Thyroid gland (tissue), 4 donors: ENCODE data around the gene CNTN3. TPM values are rescaled to one million over a fixed set of nuclear protein-coding genes. Genes with fewer than 3 reads are reported as not detected.

ENCODE experiments used
- DNase-seq, 2 donors: peaks; one replicate each; pipeline ENCODE4 v3.0.0-alpha.2; 2019
- H3K27ac ChIP-seq, 3 donors: fragments of 200-600 bp; sonication (generic); 1 replicate in 2 of 3; 2 replicates in 1 of 3; pipeline ENCODE4 v1.5.1; 2016 to 2019; ENCODE audit warnings: mild to moderate bottlenecking in 1 of 3, moderate library complexity in 1 of 3
- H3K27me3 ChIP-seq: fragments of 200-600 bp; sonication (generic); one replicate; pipeline ENCODE4 v1.5.1; 2019
- H3K36me3 ChIP-seq, 2 donors: fragments of 200-600 bp; sonication (generic); one replicate each; pipeline ENCODE4 v1.5.1; 2016 to 2019
- H3K4me1 ChIP-seq, 2 donors: fragments of 200-600 bp; sonication (generic); one replicate each; pipeline ENCODE4 v1.5.1; 2017 to 2019
- H3K4me3 ChIP-seq, 3 donors: fragments of 200-600 bp; sonication (generic); replicated peaks in 1 of 3; 1 replicate in 2 of 3; 2 replicates in 1 of 3; pipeline ENCODE4 v1.5.1; 2016; ENCODE audit warnings: mild to moderate bottlenecking in 1 of 3
- H3K9me3 ChIP-seq: fragments of 200-600 bp; sonication (generic); one replicate; pipeline ENCODE4 v1.5.1; 2017
- POLR2A ChIP-seq, 2 donors: fragments of 450-650 bp; IDR thresholded peaks; one replicate each; pipeline ENCODE4 v1.6.1; 2017; ENCODE audit warnings: antibody characterized with exemption in 2 of 2, mild to moderate bottlenecking in 2 of 2, moderate library complexity in 1 of 2
- WGBS, 2 donors: methylation state at CpG; one replicate each; pipeline ENCODE4 v1.1.5; 2017; 5-methylcytosine and 5-hydroxymethylcytosine counted together
- intact Hi-C: fragments of 100-400 bp; cut with DNase I; formaldehyde crosslinking; loops from one replicate; pipeline ENCODE4 v1.15.1; 2023
- total RNA-seq, 4 donors: library from RNA; depleted of rRNA; stranded (reverse); fragments of >200 nt; gene quantifications; one replicate each; pipeline ENCODE4 v1.2.3, GENCODE V29; 2016
- TF ChIP-seq, protein P1 (sequence below), 6 experiments: fragments of 200-600 bp in 3 of 6; fragments of 450-650 bp in 3 of 6; sonication (generic) in 3 of 6; IDR thresholded peaks; one replicate each; pipeline ENCODE4 v1.5.1; 2016 to 2019; ENCODE audit warnings: antibody characterized with exemption in 6 of 6, mild to moderate bottlenecking in 2 of 6, inconsistent platforms in 1 of 6, moderate library complexity in 1 of 6

Gene CNTN3
- total RNA-seq, 4 donors from 2014 or later: 1.5 to 5.5 (median 4.7) TPM

DNA sequence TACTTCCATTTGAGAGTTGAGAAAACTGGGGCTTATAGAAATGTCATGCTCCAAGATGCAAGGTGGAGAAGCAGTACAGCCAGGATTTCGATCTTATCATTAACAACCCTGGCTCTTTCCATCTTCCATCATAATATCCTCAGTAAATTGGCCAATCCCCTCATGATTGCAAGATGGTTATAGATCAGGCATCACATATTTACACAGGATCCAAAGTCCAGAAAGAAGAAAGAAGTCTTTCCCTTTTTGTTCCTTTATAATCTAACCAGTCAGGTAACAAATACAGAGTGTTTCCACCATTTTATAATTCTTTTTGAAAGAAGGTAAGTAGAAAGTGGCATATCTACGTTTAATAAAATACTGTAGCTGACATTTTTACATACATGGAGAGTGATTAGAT, 29.7 kb downstream of the CNTN3 start:
- no peaks in the 10 kb centered on the region for H3K9me3 ChIP-seq
- H3K27ac ChIP-seq: no peak overlapping the region
- DNase-seq: no peak
- no peak for TF ChIP-seq POLR2A (IDR thresholded peaks at IDR 0.05)
- TF ChIP-seq, protein P1, sequence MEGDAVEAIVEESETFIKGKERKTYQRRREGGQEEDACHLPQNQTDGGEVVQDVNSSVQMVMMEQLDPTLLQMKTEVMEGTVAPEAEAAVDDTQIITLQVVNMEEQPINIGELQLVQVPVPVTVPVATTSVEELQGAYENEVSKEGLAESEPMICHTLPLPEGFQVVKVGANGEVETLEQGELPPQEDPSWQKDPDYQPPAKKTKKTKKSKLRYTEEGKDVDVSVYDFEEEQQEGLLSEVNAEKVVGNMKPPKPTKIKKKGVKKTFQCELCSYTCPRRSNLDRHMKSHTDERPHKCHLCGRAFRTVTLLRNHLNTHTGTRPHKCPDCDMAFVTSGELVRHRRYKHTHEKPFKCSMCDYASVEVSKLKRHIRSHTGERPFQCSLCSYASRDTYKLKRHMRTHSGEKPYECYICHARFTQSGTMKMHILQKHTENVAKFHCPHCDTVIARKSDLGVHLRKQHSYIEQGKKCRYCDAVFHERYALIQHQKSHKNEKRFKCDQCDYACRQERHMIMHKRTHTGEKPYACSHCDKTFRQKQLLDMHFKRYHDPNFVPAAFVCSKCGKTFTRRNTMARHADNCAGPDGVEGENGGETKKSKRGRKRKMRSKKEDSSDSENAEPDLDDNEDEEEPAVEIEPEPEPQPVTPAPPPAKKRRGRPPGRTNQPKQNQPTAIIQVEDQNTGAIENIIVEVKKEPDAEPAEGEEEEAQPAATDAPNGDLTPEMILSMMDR (IDR thresholded peaks at IDR 0.05): no peak
- WGBS, 2 donors: 88 to 93% methylated on average over 2 of the region's 2 CpGs
- no peaks in the 10 kb centered on the region for H3K27me3 ChIP-seq
- H3K36me3 ChIP-seq: no peaks in the 10 kb centered on the region
- no peaks in the 10 kb centered on the region for H3K4me1 ChIP-seq
- H3K4me3 ChIP-seq: no peak overlapping the region
- intact Hi-C loops: no loop called here

DNA sequence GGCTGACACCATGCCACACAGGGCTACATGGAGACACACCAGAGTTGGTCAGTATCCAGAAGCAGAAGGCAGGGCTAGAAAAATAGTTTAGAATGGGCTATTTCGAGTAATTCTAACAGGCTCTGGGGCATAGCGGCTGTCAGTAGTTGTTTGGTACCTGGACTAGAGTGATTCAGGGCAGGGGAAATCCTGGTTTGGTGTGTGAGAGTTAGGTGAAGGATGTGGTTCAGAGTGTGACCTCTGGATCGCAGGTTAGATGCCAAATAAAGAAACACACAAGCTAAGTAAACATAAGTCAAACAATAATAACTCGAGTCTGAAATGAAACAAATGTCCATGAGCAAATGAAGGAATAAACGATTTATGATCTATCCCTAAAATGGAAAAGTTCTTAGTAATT, 31.5 kb downstream of the CNTN3 start:
- H3K36me3 ChIP-seq: no peaks in the 10 kb centered on the region
- no peaks in the 10 kb centered on the region for H3K4me1 ChIP-seq
- H3K9me3 ChIP-seq: no peaks in the 10 kb centered on the region
- 89 to 90% methylated on average over 5 of the region's 5 CpGs for WGBS, 2 donors
- no peak overlapping the region for H3K4me3 ChIP-seq
- H3K27me3 ChIP-seq: no peaks in the 10 kb centered on the region
- H3K27ac ChIP-seq: no peak overlapping the region
- TF ChIP-seq, protein P1 (IDR thresholded peaks at IDR 0.05): no peak
- TF ChIP-seq POLR2A (IDR thresholded peaks at IDR 0.05): no peak
- intact Hi-C loops: no loop called here
- DNase-seq: no peak

DNA sequence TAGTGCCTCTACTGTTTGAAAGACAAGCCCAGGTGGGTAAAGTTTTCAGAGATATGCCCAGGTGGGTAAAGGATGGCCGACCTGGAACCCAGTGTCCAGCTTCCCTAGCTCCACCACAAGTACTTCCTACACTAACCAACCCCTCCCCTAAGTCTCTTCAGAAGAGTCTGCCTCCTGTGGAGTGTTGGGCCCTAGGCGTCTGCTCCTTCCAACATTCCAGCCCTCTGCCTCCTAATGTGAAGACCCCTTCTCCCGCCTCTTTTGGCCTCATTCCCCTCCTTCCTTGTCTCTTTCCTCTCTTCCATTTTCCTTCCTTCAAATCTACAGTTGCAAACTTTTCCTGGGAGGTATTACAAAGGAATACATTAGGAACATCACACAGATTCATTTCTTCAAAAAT, 38.6 kb downstream of the CNTN3 start:
- H3K4me3 ChIP-seq: no peak overlapping the region
- H3K36me3 ChIP-seq: no peaks in the 10 kb centered on the region
- intact Hi-C loops: no loop called here
- no peaks in the 10 kb centered on the region for H3K9me3 ChIP-seq
- TF ChIP-seq, protein P1 (IDR thresholded peaks at IDR 0.05): no peak
- TF ChIP-seq POLR2A (IDR thresholded peaks at IDR 0.05): no peak
- 87 to 89% methylated on average over 3 of the region's 3 CpGs for WGBS, 2 donors
- DNase-seq: no peak
- no peaks in the 10 kb centered on the region for H3K27me3 ChIP-seq
- H3K4me1 ChIP-seq: no peaks in the 10 kb centered on the region
- no peak overlapping the region for H3K27ac ChIP-seq

DNA sequence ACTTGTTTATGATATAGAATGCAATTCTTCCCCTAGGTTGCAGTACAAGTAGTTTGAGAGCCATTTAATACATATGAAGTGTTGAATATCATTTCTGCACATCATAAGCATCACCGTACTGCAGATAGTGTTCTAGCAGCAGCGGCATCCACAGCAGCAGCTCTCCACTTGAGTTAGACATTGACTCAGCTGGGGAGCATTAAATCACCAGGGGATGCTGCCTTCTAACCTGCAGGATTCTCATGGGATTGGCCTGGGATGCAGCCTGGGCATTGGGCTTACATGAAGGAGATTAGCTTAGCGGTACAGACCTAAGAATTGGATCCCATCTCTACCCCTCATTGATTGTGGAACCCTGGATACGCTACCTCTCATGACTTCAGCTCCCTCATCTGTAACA, 43.3 kb downstream of the CNTN3 start:
- H3K4me3 ChIP-seq: no peak overlapping the region
- no peaks in the 10 kb centered on the region for H3K9me3 ChIP-seq
- no peak overlapping the region for H3K27ac ChIP-seq
- 91 to 92% methylated on average over 4 of the region's 4 CpGs for WGBS, 2 donors
- intact Hi-C loops: no loop called here
- H3K36me3 ChIP-seq: no peaks in the 10 kb centered on the region
- H3K27me3 ChIP-seq: no peaks in the 10 kb centered on the region
- TF ChIP-seq, protein P1 (IDR thresholded peaks at IDR 0.05): no peak
- TF ChIP-seq POLR2A (IDR thresholded peaks at IDR 0.05): no peak
- H3K4me1 ChIP-seq: no peaks in the 10 kb centered on the region
- DNase-seq: no peak
